Amygdala (tissue), 56 donors: Measurements from ENCODE around the gene TBX21.

Experiments
- DNase-seq, 56 donors: peaks; one replicate each; lab custom pipeline; 2025; lab: John Stamatoyannopoulos, UW

The TBX21 gene

GRCh38 chr17:47733047-47733673, at the start of gene TBX21:
Gene TBX21, plus strand, starts transcription at chr17:47733236. Its CDS starts 219 bp downstream, at chr17:47733455.
- peak in 6 of 56 donors; percentile 9 to 41 (median 14) for DNase-seq

GRCh38 chr17:47684025-47684424, 49.0 kb upstream of the TBX21 start:
- DNase-seq: no peak

- no peak for DNase-seq
Measured at GRCh38 chr17:47684535-47685193, 48.4 kb upstream of the TBX21 start.

- DNase-seq: no peak
Measured at GRCh38 chr17:47685556-47686275, 47.3 kb upstream of the TBX21 start.

- DNase-seq: no peak
Measured at GRCh38 chr17:47686276-47686635, 46.8 kb upstream of the TBX21 start.

- no peak for DNase-seq
Measured at GRCh38 chr17:47686664-47687327, 46.2 kb upstream of the TBX21 start.

GRCh38 chr17:47687328-47687690, 45.7 kb upstream of the TBX21 start:
- no peak for DNase-seq

- peak in 17 of 56 donors; percentile 18 to 51 (median 30) for DNase-seq
Measured at GRCh38 chr17:47687748-47688147, 45.3 kb upstream of the TBX21 start.

GRCh38 chr17:47690121-47690520, 42.9 kb upstream of the TBX21 start:
- no peak for DNase-seq

GRCh38 chr17:47692137-47692894, 40.7 kb upstream of the TBX21 start:
- DNase-seq: no peak

GRCh38 chr17:47692895-47693730, 39.9 kb upstream of the TBX21 start:
- no peak for DNase-seq

GRCh38 chr17:47693731-47694580, 39.1 kb upstream of the TBX21 start, which contains the start of gene TBKBP1:
Gene TBKBP1, plus strand, starts transcription at chr17:47694161. Its CDS starts 1,952 bp downstream, at chr17:47696113.
- DNase-seq: peak in 19 of 56 donors; percentile 19 to 69 (median 47)

GRCh38 chr17:47694581-47695428, 38.2 kb upstream of the TBX21 start:
- DNase-seq: peak in 31 of 56 donors; percentile 23 to 84 (median 51)

- peak in 1 of 56 donors; percentile 25 for DNase-seq
Measured at GRCh38 chr17:47695429-47696376, 37.3 kb upstream of the TBX21 start.

GRCh38 chr17:47696717-47697642, 36.1 kb upstream of the TBX21 start:
- DNase-seq: no peak
